ENCODE results near the gene DCBLD1.
"Not testable (repeated sequence)": the region's sequence is repeated elsewhere in the genome, so short reads cannot be mapped to it uniquely, and the experiment has no call there.

Gene DCBLD1

DNA sequence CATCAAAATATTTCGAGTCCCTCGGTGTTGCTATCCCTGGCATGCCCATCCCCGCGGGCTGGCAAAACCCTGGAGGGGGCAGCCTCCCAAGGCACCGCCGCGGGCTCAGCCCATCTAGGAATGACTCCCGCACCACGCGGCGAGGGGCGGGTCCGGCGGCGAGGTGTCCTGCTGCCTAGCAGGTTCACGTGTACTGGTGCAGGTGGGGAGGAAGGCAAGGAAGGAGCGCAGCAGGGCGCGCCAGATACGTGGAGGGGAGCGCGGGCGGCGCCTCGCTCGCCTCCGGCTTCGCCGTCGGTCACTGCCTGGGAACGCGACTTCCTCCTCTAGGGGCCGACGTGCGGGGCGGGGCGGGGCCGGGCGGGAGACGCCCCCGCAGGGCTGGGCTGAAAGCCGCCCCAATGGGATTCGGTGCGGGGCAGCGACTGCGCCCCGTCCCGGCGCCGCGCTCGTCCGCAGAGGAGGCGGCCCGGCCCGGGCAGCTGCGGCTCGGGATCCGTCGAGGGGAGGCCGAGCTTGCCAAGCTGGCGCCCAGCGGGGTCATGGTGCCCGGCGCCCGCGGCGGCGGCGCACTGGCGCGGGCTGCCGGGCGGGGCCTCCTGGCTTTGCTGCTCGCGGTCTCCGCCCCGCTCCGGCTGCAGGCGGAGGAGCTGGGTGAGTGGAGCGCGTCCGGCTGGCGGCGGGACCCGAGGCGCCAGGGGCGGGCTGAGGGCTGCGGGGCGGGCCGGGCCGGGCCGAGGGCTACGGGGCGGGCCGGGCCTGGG is at the start of gene DCBLD1:
Gene DCBLD1, plus strand, starts transcription at position 435 of the 764 bp plus-strand sequence. Its CDS starts 108 bp downstream, at position 543.
- TF ChIP-seq, protein P1, sequence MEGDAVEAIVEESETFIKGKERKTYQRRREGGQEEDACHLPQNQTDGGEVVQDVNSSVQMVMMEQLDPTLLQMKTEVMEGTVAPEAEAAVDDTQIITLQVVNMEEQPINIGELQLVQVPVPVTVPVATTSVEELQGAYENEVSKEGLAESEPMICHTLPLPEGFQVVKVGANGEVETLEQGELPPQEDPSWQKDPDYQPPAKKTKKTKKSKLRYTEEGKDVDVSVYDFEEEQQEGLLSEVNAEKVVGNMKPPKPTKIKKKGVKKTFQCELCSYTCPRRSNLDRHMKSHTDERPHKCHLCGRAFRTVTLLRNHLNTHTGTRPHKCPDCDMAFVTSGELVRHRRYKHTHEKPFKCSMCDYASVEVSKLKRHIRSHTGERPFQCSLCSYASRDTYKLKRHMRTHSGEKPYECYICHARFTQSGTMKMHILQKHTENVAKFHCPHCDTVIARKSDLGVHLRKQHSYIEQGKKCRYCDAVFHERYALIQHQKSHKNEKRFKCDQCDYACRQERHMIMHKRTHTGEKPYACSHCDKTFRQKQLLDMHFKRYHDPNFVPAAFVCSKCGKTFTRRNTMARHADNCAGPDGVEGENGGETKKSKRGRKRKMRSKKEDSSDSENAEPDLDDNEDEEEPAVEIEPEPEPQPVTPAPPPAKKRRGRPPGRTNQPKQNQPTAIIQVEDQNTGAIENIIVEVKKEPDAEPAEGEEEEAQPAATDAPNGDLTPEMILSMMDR (IDR thresholded peaks at IDR 0.05; ENCODE audit: insufficient read depth, low read depth, low read length, missing control alignments) = no peak
- H3K4me3 ChIP-seq (ENCODE audit: low read length) = peak within 1 kb of the TSS; percentile 84
- peak; percentile 87 for DNase-seq (ENCODE audit: low read depth)

DNA sequence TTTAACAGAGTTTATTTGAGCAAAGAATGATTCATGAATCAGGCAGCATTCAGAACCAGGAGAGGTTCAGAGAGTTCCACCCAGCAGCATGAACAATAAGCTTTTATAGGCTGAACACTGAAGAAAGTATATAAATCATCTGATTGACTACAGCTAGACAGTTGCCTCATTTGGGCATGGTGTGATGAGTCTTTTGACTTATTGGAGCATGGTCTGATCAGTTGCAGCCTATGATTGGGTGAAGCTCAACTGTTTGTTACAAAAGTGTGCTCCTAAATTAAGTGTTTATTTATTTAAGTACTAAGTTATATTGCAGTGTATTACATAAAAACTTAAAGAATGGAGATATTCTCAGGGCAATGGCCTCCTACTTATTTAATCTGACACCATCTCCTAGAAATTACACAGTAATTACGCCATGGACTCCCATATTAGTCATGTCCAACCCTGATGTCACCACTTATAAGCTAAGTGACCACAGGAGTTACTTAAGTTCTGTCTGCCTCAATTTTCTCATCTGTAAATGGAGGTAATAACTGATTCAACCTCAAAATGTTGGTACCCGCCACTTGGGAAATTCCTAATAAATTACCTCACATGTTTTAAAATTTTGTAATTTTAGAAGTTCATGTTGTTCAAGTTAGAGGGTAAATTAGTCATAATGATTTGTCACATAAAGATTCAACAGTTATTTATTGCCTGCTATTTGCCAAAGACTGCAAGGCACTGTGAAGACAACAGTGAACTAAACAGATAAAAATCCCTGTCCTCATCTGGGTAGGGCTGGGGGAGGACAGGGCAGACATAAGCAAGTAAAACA is 41.6 kb upstream of the DCBLD1 start:
- TF ChIP-seq, protein P1 (IDR thresholded peaks at IDR 0.05; ENCODE audit: insufficient read depth, low read depth, low read length, missing control alignments) = no peak
- peak; percentile 96 for DNase-seq (ENCODE audit: low read depth)
- H3K4me3 ChIP-seq (ENCODE audit: low read length) = no peak overlapping the region

DNA sequence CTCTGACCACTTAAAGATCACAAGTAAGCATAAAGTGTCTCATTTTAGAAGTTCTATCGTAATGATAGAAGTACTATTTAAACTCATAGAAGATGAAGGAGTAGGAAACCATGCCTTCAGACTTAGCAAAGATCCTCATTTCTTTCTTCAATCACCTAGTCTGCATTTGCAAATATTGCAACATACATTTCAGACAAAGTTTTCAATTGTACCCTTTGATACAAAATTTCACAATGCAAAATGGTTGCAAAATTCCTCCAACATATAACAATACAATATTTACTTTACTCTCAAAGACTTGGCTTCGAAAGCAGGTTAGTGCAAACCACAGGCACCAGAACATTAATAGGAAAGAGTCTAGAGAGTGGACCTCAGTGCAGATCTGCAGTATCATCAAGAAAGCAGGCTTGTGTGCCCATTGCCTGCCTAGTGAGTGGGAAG is 40.6 kb upstream of the DCBLD1 start:
- TF ChIP-seq, protein P1 (IDR thresholded peaks at IDR 0.05; ENCODE audit: insufficient read depth, low read depth, low read length, missing control alignments) = no peak
- DNase-seq (ENCODE audit: low read depth) = peak; percentile 86
- no peak overlapping the region for H3K4me3 ChIP-seq (ENCODE audit: low read length)

DNA sequence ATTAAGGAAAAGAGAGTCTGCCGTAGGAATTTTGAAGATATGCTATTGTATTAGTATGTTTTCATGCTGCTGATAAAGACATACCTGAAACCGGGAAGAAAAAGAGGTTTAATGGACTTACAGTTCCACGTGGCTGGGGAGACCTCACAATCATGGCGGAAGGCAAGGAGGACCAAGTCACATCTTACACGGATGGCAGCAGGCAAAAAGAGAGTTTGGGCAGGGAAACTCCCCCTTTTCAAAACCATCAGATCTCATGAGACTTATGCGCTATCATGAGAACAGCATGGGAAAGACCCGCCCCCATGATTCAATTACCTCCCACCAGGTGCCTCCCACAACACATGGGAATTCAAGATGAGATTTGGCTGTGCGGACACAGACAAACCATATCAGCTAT is 40.2 kb upstream of the DCBLD1 start:
- DNase-seq (ENCODE audit: low read depth) = not testable (repeated sequence)

GRCh38 chr6:117444600-117444999 is 37.9 kb upstream of the DCBLD1 start:
- DNase-seq (ENCODE audit: low read depth) = peak; percentile 63
- no peak overlapping the region for H3K4me3 ChIP-seq (ENCODE audit: low read length)
- TF ChIP-seq, protein P1 (IDR thresholded peaks at IDR 0.05; ENCODE audit: insufficient read depth, low read depth, low read length, missing control alignments) = no peak

More for the DNA sequence above, 40.2 kb upstream of the DCBLD1 start:
- H3K4me3 ChIP-seq (ENCODE audit: low read length) = not testable (repeated sequence)

DNA sequence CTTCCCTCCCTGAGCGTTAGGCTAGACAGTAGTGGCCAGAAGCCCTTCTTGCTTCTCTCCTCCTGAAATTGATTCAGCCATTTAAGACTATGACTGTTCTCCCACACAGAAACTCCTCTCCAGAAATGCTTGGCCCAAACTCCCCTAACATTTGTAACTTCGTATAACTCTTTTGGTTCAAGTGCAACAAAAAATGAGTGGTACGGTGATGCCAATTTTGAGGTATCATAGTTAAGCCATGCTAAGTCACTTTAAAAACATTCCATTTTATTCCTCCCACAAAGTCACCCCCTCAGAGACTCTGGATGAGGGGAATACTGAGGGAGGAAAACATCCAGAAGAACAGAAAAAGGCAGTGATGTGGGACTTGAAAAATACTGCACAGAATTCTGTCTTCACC is 35.6 kb upstream of the DCBLD1 start:
- TF ChIP-seq, protein P1 (IDR thresholded peaks at IDR 0.05; ENCODE audit: insufficient read depth, low read depth, low read length, missing control alignments) = no peak
- DNase-seq (ENCODE audit: low read depth) = no peak
- H3K4me3 ChIP-seq (ENCODE audit: low read length) = no peak overlapping the region

GRCh38 chr6:117448011-117448410 is 34.5 kb upstream of the DCBLD1 start:
- DNase-seq (ENCODE audit: low read depth) = no peak
- TF ChIP-seq, protein P1 (IDR thresholded peaks at IDR 0.05; ENCODE audit: insufficient read depth, low read depth, low read length, missing control alignments) = no peak
- H3K4me3 ChIP-seq (ENCODE audit: low read length) = no peak overlapping the region

Data from epithelial cell of esophagus (primary cell).